Activated naive CD8-positive, alpha-beta T cell treated with anti-CD3 and anti-CD28 coated beads, Interleukin-2, amount 50 U/mL, for 24 hours (primary cell): ENCODE results near the gene ZSWIM3.

ENCODE experiments used
- ATAC-seq: fragments of 150-1000 bp; cut with Tn5 transposase; one replicate; pipeline ENCODE4 v1.10.0; 2021
- DNase-seq: peaks from one replicate; pipeline ENCODE4 v3.0.0; 2021
- H3K27ac Mint-ChIP-seq: one replicate; pipeline ENCODE4 v1.8.0; 2021; ENCODE audit warnings: mild to moderate bottlenecking, mixed read lengths
- H3K27me3 Mint-ChIP-seq: one replicate; pipeline ENCODE4 v1.8.0; 2021; ENCODE audit warnings: mixed read lengths
- H3K36me3 Mint-ChIP-seq: one replicate; pipeline ENCODE4 v1.8.0; 2021; ENCODE audit warnings: low read depth, mixed read lengths
- H3K4me1 Mint-ChIP-seq: one replicate; pipeline ENCODE4 v1.8.0; 2021; ENCODE audit warnings: mixed read lengths
- H3K4me3 Mint-ChIP-seq: one replicate; pipeline ENCODE4 v1.8.0; 2021; ENCODE audit warnings: mild to moderate bottlenecking, moderate library complexity, mixed read lengths
- H3K9me3 Mint-ChIP-seq: one replicate; pipeline ENCODE4 v1.8.0; 2021; ENCODE audit warnings: mixed read lengths

ZSWIM3 gene

GRCh38 chr20:45857114-45857881 lies at the start of gene ZSWIM3, which contains the start of gene ACOT8:
Gene ZSWIM3 (plus strand): TSS chr20:45857614. CDS start chr20:45857826, 212 bp downstream.
Gene ACOT8 (minus strand): TSS chr20:45857392. CDS start chr20:45857315, 77 bp downstream.
- H3K27ac Mint-ChIP-seq: peak within 1 kb of the TSS; percentile 96
- DNase-seq: peak; percentile 90

GRCh38 chr20:45810191-45810970 lies 47.0 kb upstream of the ZSWIM3 start:
- peaks cover 57% of the 10 kb centered on the region for H3K36me3 Mint-ChIP-seq
- DNase-seq: no peak
- H3K4me3 Mint-ChIP-seq: no peak overlapping the region
- H3K27ac Mint-ChIP-seq: peak overlapping the region; percentile 24
- peaks cover 17% of the 10 kb centered on the region for H3K4me1 Mint-ChIP-seq
- ATAC-seq: no peak
- H3K27me3 Mint-ChIP-seq: no peaks in the 10 kb centered on the region
- H3K9me3 Mint-ChIP-seq: no peaks in the 10 kb centered on the region

More at GRCh38 chr20:45857114-45857881, at the start of gene ZSWIM3, which contains the start of gene ACOT8:
- H3K36me3 Mint-ChIP-seq: peaks cover 2% of the 10 kb centered on the region
- H3K4me3 Mint-ChIP-seq: peak within 1 kb of the TSS; percentile 95
- peaks cover 38% of the 10 kb centered on the region for H3K4me1 Mint-ChIP-seq
- no peaks in the 10 kb centered on the region for H3K9me3 Mint-ChIP-seq
- peak; percentile 99 for ATAC-seq
- H3K27me3 Mint-ChIP-seq: no peaks in the 10 kb centered on the region

- H3K4me3 Mint-ChIP-seq: peak within 1 kb of the TSS; percentile 96
- DNase-seq (peak; percentile 93), ATAC-seq (peak; percentile 99)
- peaks cover 20% of the 10 kb centered on the region for H3K4me1 Mint-ChIP-seq
- peak within 1 kb of the TSS; percentile 85 for H3K27ac Mint-ChIP-seq
- H3K36me3 Mint-ChIP-seq: peaks cover 60% of the 10 kb centered on the region
- H3K27me3 Mint-ChIP-seq: no peaks in the 10 kb centered on the region
- H3K9me3 Mint-ChIP-seq: no peaks in the 10 kb centered on the region
These were observed 45.0 kb upstream of the ZSWIM3 start, which contains the start of gene UBE2C for GRCh38 chr20:45812157-45813005. Gene UBE2C (plus strand): TSS chr20:45812644. CDS start chr20:45812696, 52 bp downstream.

DNA sequence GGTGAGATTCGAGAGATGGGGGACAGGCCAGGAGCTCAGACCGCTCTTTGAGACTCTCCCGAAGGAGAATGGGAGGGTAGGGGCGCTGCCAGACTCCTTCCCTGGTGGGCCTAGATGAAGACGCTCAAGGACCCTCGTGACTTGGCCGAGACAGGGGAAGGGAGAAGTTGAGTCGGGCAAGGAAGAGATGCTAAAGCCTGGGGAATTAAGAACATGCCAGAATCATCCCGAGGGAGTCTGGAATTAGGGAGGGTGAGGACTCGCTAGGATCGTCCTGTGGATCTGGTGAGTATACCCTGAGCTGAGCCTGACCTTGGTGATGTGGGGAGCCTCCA lies 44.4 kb upstream of the ZSWIM3 start:
- peaks cover 58% of the 10 kb centered on the region for H3K36me3 Mint-ChIP-seq
- H3K27me3 Mint-ChIP-seq: no peaks in the 10 kb centered on the region
- H3K9me3 Mint-ChIP-seq: no peaks in the 10 kb centered on the region
- peaks cover 20% of the 10 kb centered on the region for H3K4me1 Mint-ChIP-seq
- DNase-seq (no peak), ATAC-seq (no peak)
- H3K4me3 Mint-ChIP-seq: peak overlapping the region; percentile 96
- peak overlapping the region; percentile 85 for H3K27ac Mint-ChIP-seq

- DNase-seq (no peak), ATAC-seq (no peak)
- peaks cover 56% of the 10 kb centered on the region for H3K36me3 Mint-ChIP-seq
- H3K4me3 Mint-ChIP-seq: peak overlapping the region; percentile 96
- H3K27me3 Mint-ChIP-seq: no peaks in the 10 kb centered on the region
- peaks cover 20% of the 10 kb centered on the region for H3K4me1 Mint-ChIP-seq
- H3K27ac Mint-ChIP-seq: peak overlapping the region; percentile 85
- H3K9me3 Mint-ChIP-seq: no peaks in the 10 kb centered on the region
These were observed 43.9 kb upstream of the ZSWIM3 start for GRCh38 chr20:45813489-45813888.

GRCh38 chr20:45814314-45814713 lies 43.1 kb upstream of the ZSWIM3 start:
- peaks cover under 1% of the 10 kb centered on the region for H3K27me3 Mint-ChIP-seq
- peaks cover 49% of the 10 kb centered on the region for H3K36me3 Mint-ChIP-seq
- DNase-seq: no peak
- H3K27ac Mint-ChIP-seq: no peak overlapping the region
- no peaks in the 10 kb centered on the region for H3K9me3 Mint-ChIP-seq
- ATAC-seq: no peak
- H3K4me3 Mint-ChIP-seq: peak overlapping the region; percentile 36
- H3K4me1 Mint-ChIP-seq: peaks cover 20% of the 10 kb centered on the region

- ATAC-seq: no peak
- H3K9me3 Mint-ChIP-seq: no peaks in the 10 kb centered on the region
- no peak for DNase-seq
- H3K27me3 Mint-ChIP-seq: peaks cover 6% of the 10 kb centered on the region
- H3K4me1 Mint-ChIP-seq: peaks cover 17% of the 10 kb centered on the region
- H3K36me3 Mint-ChIP-seq: peaks cover 32% of the 10 kb centered on the region
- H3K27ac Mint-ChIP-seq: no peak overlapping the region
- H3K4me3 Mint-ChIP-seq: no peak overlapping the region
These were observed 40.5 kb upstream of the ZSWIM3 start for GRCh38 chr20:45816951-45817350.

- H3K4me1 Mint-ChIP-seq: peaks cover 12% of the 10 kb centered on the region
- H3K27me3 Mint-ChIP-seq: peaks cover 12% of the 10 kb centered on the region
- H3K9me3 Mint-ChIP-seq: no peaks in the 10 kb centered on the region
- DNase-seq: no peak
- H3K36me3 Mint-ChIP-seq: peaks cover 29% of the 10 kb centered on the region
- H3K27ac Mint-ChIP-seq: no peak overlapping the region
- H3K4me3 Mint-ChIP-seq: no peak overlapping the region
- no peak for ATAC-seq
These were observed 39.8 kb upstream of the ZSWIM3 start for GRCh38 chr20:45817376-45818194.

DNA sequence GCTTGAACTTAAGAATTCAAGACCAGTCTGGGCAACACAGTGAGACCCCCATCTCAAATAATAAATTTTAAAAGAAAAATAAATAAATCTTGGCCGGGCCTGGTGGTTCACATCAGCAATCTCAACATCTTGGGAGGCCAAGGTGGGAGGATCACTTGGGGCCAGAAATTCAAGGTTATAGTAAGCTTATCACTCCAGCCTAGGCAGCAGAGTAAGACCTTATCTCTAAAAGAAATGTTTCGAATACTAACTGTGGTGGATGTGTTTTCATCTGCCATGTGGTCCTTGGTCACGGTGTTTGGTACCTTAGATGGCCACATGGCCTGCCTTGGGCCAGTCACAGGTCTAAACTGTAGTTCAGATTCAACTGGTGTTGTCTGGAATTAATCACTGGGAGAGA lies 39.2 kb upstream of the ZSWIM3 start:
- Mint-ChIP-seq H3K27me3 (peaks cover 16% of the 10 kb centered on the region), H3K4me3 (no peak overlapping the region), H3K9me3 (no peaks in the 10 kb centered on the region), H3K36me3 (peaks cover 24% of the 10 kb centered on the region), H3K4me1 (peaks cover 10% of the 10 kb centered on the region), H3K27ac (no peak overlapping the region)
- DNase-seq (no peak), ATAC-seq (no peak)

- DNase-seq: no peak
These were observed 37.9 kb upstream of the ZSWIM3 start for GRCh38 chr20:45819466-45819865.

GRCh38 chr20:45821947-45822346 lies 35.5 kb upstream of the ZSWIM3 start:
- Mint-ChIP-seq H3K4me1 (peaks cover 12% of the 10 kb centered on the region), H3K27me3 (peaks cover 32% of the 10 kb centered on the region), H3K9me3 (no peaks in the 10 kb centered on the region), H3K27ac (no peak overlapping the region), H3K4me3 (no peak overlapping the region), H3K36me3 (peaks cover 3% of the 10 kb centered on the region)
- ATAC-seq (no peak), DNase-seq (no peak)

More at GRCh38 chr20:45819466-45819865, 37.9 kb upstream of the ZSWIM3 start:
- H3K4me1 Mint-ChIP-seq: peaks cover 13% of the 10 kb centered on the region
- no peak overlapping the region for H3K27ac Mint-ChIP-seq
- no peaks in the 10 kb centered on the region for H3K9me3 Mint-ChIP-seq
- H3K36me3 Mint-ChIP-seq: peaks cover 14% of the 10 kb centered on the region
- peaks cover 28% of the 10 kb centered on the region for H3K27me3 Mint-ChIP-seq
- ATAC-seq: no peak
- no peak overlapping the region for H3K4me3 Mint-ChIP-seq

DNA sequence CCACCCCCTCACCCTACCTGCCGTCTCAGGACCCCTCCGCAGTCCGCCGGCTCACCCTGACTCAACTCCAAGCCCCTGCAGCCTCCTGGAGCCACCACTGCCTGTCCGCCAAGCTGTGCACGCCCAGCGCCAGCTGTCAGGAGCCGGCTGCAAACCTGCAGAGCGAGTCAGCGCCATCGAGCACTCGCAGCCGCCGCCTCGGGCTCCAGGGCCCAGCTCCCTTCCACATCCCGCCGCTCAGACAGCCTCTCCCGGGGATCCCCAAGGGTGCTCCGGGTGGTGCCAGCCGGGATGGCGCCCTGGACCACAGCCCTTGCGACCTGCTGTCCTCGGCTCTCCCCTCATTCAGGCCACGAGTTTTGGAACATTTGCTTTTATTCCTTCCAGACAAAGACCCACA lies 34.6 kb upstream of the ZSWIM3 start:
- H3K27me3 Mint-ChIP-seq: peaks cover 32% of the 10 kb centered on the region
- H3K27ac Mint-ChIP-seq: no peak overlapping the region

DNA sequence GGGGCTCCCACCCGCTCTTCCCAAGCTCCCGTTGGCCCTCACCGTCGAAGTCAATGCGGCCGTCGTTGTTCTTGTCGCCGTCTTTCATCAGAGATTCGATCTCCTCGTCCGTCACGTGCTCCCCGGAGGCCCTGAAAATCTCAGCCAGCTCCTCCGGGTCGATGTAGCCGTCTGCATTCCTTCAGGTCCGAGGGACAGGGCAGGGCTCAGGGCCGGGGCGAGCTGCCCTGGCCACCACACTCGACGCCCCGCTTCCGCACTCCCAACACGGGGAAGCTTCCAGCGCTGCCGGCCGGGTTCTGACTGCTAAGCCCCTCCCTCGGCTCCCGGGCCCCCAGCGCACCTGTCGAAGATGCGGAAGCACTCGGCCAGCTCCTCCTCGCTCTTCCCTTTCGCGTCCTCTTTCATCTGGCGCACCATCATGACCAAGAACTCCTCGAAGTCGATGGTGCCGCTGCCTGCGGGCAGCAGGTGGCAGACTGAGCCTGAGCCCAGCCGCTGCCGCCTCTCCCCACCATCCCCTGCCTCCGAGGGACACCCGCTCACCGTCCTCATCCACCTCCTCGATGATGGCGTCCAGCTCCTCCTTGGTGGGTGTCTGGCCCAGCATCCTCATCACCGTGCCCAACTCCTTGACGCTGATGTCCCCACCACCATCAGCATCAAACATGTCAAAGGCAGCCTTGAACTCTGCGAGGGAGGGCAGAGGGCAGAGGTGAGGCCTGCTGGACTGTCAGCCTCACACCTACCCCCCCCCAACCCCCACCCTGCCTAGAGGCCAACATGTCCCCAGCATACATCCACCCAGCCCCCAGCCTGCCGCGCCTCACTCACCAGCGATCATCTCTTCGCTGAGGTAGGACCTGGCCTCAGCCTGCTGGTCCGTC lies 33.2 kb upstream of the ZSWIM3 start:
- H3K4me3 Mint-ChIP-seq: peak overlapping the region; percentile 65
- H3K27ac Mint-ChIP-seq: peak overlapping the region; percentile 61
- H3K36me3 Mint-ChIP-seq: peaks cover 2% of the 10 kb centered on the region
- H3K27me3 Mint-ChIP-seq: peaks cover 32% of the 10 kb centered on the region
- H3K9me3 Mint-ChIP-seq: no peaks in the 10 kb centered on the region
- DNase-seq (peak; percentile 47), ATAC-seq (peak; percentile 81)
- H3K4me1 Mint-ChIP-seq: peaks cover 12% of the 10 kb centered on the region

More for the DNA sequence above, 34.6 kb upstream of the ZSWIM3 start:
- H3K36me3 Mint-ChIP-seq: peaks cover 2% of the 10 kb centered on the region
- H3K9me3 Mint-ChIP-seq: no peaks in the 10 kb centered on the region
- no peak overlapping the region for H3K4me3 Mint-ChIP-seq
- ATAC-seq: no peak
- H3K4me1 Mint-ChIP-seq: peaks cover 12% of the 10 kb centered on the region
- DNase-seq: no peak
